ENCODE data around the gene NEU1.
"Not testable (repeated sequence)": the region's sequence is repeated elsewhere in the genome, so short reads cannot be mapped to it uniquely, and the experiment has no call there.

Gene NEU1

GRCh38 chr6:31861919-31862343 is 690 bp downstream of the NEU1 start:
- H3K4me3 ChIP-seq (replicated peaks; ENCODE audit: low read depth, low read length): peak overlapping the region; percentile 83
- TF ChIP-seq CTCF (IDR thresholded peaks at IDR 0.05; ENCODE audit: low read depth, low read length, missing control alignments): no peak
- no peak for DNase-seq (ENCODE audit: extremely low read depth, low read depth)

- no peak for DNase-seq (ENCODE audit: extremely low read depth, low read depth)
- no peak overlapping the region for H3K4me3 ChIP-seq (replicated peaks; ENCODE audit: low read depth, low read length)
- TF ChIP-seq CTCF (IDR thresholded peaks at IDR 0.05; ENCODE audit: low read depth, low read length, missing control alignments): no peak
Observed at GRCh38 chr6:31861150-31861549, 1.5 kb downstream of the NEU1 start.

GRCh38 chr6:31860349-31860748 is 2.3 kb downstream of the NEU1 start:
- H3K4me3 ChIP-seq (replicated peaks; ENCODE audit: low read depth, low read length): no peak overlapping the region
- no peak for TF ChIP-seq CTCF (IDR thresholded peaks at IDR 0.05; ENCODE audit: low read depth, low read length, missing control alignments)
- no peak for DNase-seq (ENCODE audit: extremely low read depth, low read depth)

- H3K4me3 ChIP-seq (replicated peaks; ENCODE audit: low read depth, low read length): no peak overlapping the region
- TF ChIP-seq CTCF (IDR thresholded peaks at IDR 0.05; ENCODE audit: low read depth, low read length, missing control alignments): no peak
- DNase-seq (ENCODE audit: extremely low read depth, low read depth): no peak
Observed at GRCh38 chr6:31859923-31860322, 2.7 kb downstream of the NEU1 start.

- TF ChIP-seq CTCF (IDR thresholded peaks at IDR 0.05; ENCODE audit: low read depth, low read length, missing control alignments): no peak
- no peak overlapping the region for H3K4me3 ChIP-seq (replicated peaks; ENCODE audit: low read depth, low read length)
- no peak for DNase-seq (ENCODE audit: extremely low read depth, low read depth)
Observed at GRCh38 chr6:31858707-31859106, 3.9 kb downstream of the NEU1 start.

GRCh38 chr6:31857774-31858173 is 4.8 kb downstream of the NEU1 start:
- DNase-seq (ENCODE audit: extremely low read depth, low read depth); H3K4me3 ChIP-seq (replicated peaks; ENCODE audit: low read depth, low read length): not testable (repeated sequence)

- not testable (repeated sequence) for H3K4me3 ChIP-seq (replicated peaks; ENCODE audit: low read depth, low read length); DNase-seq (ENCODE audit: extremely low read depth, low read depth)
Observed at GRCh38 chr6:31851980-31852718, 10.5 kb downstream of the NEU1 start.

- no peak overlapping the region for H3K4me3 ChIP-seq (replicated peaks; ENCODE audit: low read depth, low read length)
- DNase-seq (ENCODE audit: extremely low read depth, low read depth): no peak
- TF ChIP-seq CTCF (IDR thresholded peaks at IDR 0.05; ENCODE audit: low read depth, low read length, missing control alignments): no peak
Observed at GRCh38 chr6:31851485-31851832, 11.2 kb downstream of the NEU1 start.

All from HFF-Myc (cell line).